ENCODE results near the gene CSNK2A1.
"Not testable (repeated sequence)": the region's sequence is repeated elsewhere in the genome, so short reads cannot be mapped to it uniquely, and the experiment has no call there.

Gene CSNK2A1

GRCh38 chr20:531608-532007, 12.0 kb downstream of the CSNK2A1 start:
- DNase-seq, result no peak

DNA sequence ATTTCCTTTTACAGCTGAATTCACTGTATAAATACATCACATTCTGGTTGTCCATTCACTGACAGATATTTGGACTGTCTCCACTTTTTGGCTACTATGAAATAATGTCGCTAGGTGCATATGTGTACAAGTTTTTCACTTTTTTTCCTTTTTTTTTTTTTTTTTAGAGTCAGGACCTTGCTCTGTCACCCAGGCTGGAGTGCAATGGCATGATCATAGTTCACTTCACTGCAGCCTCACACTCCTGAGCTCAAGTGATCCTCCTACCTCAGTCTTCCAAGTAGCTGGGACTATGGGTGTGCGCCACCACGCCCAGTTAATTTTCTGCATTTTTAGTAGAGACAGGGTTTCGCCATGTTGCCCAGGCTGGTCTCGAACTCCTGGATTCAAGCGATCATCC, 13.3 kb downstream of the CSNK2A1 start:
- DNase-seq, result no peak

GRCh38 chr20:528923-529604, 14.5 kb downstream of the CSNK2A1 start:
- no peak for DNase-seq

DNA sequence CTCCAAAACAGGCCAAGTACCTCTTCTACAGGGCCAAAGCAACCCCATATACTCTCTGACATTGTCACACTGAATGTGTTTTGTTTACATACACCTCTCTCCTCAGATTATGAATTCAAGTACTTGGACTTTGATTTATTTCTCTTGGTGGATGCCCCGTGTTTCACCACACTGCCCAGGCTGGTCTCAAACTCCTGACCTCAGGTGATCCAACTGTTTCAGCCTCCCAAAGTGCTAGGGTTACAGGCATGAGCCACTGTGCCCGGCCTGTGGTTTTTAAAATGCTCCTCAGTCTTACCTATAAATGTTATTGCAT, 16.1 kb downstream of the CSNK2A1 start:
- DNase-seq, result no peak

DNA sequence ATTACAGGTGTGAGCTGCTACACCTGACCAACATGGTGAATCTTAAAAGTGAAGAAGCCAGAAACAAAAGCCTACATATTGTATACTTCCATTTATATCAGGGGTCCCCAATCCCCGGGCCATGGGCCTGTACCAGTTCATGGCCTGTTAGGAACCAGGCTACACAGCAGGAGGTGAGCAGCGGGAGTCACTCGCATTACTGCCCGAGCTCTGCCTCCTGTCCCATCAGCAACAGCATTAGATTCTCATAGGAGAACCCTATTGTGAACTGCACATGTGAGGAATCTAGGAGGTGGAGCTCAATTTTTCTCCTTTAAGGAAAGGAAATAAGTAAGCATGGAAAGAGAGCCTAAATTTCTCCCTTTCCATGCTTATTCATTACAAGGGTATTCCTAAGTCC, 21.7 kb downstream of the CSNK2A1 start:
- DNase-seq, result no peak

DNA sequence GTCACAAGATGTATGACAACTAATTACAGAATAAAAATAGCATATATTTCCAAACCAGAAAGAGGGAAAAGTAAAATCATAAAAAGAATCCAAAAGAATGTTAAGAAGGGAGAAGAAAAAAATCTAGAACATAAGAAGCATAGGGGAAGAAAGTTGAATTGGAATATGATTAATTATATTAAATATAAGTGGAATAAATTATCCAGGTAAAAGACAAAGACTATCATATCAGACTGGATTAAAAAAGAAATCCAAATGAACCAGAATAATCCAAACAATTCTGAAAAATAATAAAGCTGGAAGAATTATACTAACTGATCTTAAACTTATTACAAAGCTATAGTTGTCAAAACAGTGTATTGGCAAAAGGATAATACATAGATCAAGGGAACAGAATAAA, 23.6 kb downstream of the CSNK2A1 start:
- no peak for DNase-seq

- DNase-seq, result no peak
These were observed 26.4 kb downstream of the CSNK2A1 start for GRCh38 chr20:517221-517620.

- no peak for DNase-seq
These were observed 26.8 kb downstream of the CSNK2A1 start for GRCh38 chr20:516799-517198.

DNA sequence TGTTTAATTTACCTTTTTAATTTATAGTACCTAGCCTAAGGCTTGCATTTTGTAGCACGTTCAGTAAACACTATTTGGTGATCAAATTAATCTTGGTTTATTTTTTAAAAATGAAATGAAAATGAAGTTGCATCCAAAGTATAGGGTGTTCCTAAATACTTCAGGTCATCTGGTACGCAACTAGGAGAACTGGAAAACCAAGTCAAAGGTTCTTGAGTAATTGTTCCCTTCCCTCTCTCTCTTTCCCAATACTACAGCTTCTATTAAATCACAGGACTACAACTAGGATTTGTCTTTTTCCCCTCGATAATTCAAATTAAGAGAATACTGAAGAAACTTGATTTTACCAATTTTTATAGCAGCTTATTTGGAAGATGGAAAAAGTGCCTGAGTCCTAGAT, 27.9 kb downstream of the CSNK2A1 start:
- DNase-seq, result no peak

GRCh38 chr20:513429-513828, 30.2 kb downstream of the CSNK2A1 start:
- no peak for DNase-seq

DNA sequence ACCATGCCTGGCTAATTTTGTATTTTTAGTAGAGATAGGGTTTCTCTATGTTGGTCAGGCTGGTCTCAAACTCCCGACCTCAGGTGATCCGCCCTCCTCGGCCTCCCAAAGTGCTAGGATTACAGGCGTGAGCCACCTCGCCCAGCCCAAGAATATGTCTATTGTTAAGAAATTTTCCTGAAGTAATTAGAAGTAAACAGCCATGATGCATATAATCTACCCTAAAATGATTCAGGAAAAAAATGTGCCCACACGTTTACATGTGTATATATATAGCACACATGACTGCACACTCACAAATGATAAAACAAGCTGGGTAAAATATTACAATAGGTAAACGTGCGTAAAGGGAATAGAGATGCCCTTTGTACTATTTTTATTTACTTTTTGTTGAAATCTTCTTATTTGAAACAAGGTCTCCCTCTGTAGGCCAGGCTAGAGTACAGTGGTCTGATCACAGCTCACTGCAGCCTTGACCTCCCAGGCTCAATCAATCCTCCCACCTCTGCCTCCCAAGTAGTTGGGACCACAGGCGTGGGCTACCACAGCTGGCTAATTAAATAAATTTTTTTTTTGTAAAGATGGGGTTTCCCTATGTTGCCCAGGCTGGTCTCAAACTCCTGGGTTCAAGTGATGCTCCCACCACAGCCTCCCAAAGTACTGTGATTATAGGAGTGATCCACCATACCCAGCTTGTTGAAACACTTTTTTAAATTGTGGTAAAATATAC, 33.1 kb downstream of the CSNK2A1 start:
- not testable (repeated sequence) for DNase-seq

DNA sequence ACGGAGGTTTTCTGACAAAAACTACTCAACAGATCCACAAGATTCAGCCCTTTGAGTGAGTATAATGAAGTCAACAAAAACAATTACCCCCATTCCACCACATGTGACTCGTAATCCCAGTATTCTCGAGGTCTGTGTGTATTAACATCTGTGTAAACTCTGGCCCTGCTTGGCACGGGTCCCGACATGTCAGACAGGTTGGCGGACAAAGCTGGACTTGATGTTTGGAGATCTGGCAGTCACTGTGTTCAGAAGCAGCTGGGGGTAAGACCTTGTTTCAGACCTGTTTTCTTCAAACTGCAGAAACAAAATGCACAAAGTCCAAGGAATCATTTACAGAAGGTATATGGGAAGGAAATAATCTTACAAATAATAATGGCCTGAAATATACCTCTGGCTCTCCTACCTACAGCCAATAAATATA, 35.2 kb downstream of the CSNK2A1 start:
- DNase-seq, result not testable (repeated sequence)

- DNase-seq, result no peak
These were observed 35.7 kb downstream of the CSNK2A1 start for GRCh38 chr20:507761-508332.

GRCh38 chr20:507006-507758, 36.4 kb downstream of the CSNK2A1 start:
- DNase-seq, result no peak

GRCh38 chr20:504632-505075, 38.9 kb downstream of the CSNK2A1 start:
- no peak for DNase-seq

DNA sequence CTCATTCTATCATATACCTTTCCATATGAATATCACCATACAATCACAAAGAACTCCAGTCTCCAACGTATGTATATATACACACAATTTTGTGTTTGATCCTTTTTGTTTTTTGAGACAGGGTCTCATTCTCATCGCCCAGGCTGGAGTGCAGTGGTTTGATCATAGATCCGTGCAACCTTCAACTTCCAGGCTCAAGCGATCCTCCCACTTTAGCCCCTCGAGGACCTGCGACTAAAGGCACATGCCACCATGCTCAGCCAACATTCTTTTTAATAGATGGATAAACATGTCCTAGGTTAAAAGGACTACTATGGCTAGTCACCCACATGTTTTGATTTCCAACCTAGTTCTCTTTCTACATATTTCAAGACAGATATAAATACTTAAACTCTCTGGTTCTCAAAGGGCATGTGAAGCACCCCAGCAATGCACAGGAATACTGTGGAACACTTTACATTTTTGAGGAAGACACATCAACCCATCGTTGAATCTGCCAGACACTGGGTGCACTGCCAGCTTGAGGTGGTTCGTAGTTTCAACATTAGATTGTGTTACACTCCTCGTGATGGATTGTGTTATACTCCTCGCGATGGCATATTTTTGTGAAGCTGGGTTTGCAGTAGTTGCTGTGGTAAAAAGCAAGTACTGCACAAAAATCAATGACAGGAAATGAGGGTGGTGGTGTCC, 40.4 kb downstream of the CSNK2A1 start:
- DNase-seq, result no peak

DNA sequence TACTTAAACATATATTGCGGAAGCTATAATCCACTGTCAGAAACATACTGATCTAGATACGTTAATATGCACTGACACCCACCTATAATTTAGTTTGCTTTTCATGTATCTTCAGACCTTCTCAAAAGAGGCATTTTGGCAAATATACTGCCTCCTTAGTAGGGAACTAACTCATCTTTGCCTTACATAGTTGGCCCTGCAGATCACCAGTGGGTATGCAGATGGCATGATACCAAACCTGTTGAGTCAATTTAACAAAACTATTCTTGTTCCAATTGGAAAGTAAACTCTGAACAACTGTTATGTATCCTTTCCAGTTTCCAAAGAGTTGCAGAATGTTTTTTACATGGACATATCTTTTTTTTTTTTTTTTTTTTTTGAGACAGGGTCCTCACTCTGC, 45.6 kb downstream of the CSNK2A1 start:
- DNase-seq, result no peak

DNA sequence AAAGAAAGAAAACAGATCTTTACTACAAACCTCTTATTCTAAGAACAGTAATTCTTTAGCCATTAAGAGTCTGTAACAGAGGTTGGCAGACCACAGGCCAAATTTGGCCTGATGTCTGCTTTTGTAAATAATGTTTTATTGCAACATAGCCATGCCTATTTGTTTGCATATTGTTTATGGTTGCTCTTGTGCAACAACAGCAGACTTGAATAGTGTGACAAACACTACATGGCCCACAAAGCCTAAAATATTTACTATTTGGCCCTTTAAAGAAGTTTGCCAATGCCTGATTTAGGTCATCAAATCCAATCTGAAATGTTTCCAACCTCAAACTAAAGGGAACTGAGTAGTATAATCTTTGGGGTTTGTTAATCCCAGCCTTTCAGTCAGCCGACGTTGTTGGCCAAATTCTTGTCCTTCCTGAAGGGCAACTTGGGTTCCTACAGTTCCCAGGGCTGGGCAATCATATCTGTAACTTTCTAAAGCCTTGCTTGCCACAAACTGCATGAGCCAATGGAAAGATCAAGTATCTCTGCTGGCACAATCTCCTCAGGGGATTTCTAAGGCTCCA, 47.4 kb downstream of the CSNK2A1 start:
- DNase-seq, result no peak

DNA sequence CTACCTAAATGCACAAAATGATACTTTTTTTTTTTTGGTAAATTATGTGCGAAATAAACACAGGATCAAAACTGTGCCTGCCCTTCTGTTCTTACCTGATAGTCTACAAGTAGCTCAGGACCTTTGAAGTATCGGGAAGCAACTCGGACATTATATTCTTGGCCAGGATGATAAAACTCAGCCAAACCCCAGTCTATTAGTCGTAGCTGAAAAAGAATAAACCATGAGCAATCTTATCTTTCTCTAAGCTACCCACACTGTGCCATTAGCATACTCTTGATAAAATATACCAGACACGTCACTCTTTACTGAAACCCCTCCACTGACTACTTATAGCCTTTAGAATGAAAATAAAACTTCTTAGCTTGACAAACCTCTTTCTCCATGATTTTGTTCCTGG, 51.4 kb downstream of the CSNK2A1 start:
- no peak for DNase-seq

DNA sequence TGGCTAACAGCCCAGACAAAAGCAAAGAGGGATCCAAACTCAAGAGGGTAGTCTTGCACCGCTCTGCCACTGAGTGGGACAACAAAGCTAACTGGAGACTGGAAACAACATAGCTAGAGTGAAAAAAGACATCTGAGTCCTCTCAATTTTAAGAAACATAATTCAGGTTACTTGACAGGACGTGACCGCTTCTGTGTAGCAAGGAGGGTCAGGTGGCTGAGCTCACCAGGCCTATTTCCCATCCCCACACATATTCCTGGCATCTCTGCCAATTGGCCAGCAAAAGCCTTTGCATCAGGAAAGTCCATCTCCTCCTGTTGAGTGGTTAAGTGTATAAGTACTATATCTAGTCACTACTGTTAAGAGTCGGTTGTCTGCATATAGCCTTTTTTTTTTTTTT, 55.9 kb downstream of the CSNK2A1 start:
- DNase-seq, result no peak

GRCh38 chr20:483815-484644, 59.6 kb downstream of the CSNK2A1 start:
- no peak for DNase-seq

DNA sequence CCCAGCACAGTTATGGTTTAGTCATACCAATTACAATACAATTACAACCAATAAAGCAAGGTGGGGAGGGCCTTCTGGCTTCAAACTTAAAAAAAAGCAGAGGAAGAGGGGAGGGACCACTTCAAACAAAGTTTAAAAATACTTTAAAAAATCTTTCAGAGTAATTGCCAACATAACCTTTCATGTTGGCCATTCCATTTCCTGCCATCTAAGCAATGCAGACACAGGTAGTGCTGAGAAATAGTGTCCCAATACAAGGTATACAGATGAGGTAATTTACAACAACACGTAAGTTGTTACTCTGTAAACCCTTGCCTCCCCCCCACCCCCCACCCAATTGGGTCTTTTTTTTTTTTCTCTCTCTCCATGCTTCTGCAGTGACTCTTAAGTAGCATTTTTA, 62.4 kb downstream of the CSNK2A1 start:
- DNase-seq, result no peak

Measured in DMS153 (cell line).